HTR-8/SVneo (cell line): Measurements from ENCODE around the gene RMC1.
"Not testable (repeated sequence)": the region's sequence is repeated elsewhere in the genome, so short reads cannot be mapped to it uniquely, and the experiment has no call there.

Experiments used
- DNase-seq: peaks from one replicate; pipeline ENCODE4 v3.0.0; 2011; ENCODE audit warnings: low spot score, mixed read lengths; ENCODE audit not compliant: insufficient read length
- FAIRE-seq: peaks from 2 replicates; lab custom pipeline; 2011; peaks lifted over from hg19 to GRCh38; lab: Jason Lieb, UNC

The RMC1 gene

DNA sequence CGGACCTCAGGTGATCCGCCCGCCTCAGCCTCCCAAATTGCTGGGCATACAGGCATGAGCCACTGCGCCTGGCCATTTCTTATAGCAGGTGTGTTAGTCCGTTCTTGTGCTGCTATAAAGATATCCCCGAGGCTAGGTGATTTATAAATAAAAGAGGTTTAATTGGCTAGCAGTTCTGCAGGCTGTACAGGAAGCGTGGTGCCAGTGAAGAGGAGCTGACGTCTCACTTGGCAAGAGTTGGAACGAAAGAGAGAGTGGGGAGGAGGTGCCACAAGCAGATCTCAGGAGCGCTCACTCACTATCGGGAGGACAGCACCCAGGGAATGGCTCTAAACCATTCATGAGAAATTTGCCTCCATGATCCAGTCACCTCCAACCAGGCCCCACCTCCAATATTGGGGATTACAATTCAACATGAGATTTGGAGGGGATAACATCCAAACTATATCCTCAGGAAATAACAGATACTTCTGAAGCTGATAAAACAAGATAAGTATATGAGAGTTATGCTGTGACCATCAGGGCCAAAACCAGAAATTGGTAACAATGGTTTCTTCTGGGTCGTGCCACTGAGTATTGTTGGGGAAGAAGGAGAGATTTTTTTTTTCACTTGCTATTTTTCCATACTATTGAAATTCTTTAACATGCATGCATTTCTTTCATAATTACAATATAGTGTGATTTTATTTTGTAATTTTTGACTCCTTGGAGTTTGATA, 7.4 kb upstream of the RMC1 start:
- no peak for FAIRE-seq
- DNase-seq = no peak

DNA sequence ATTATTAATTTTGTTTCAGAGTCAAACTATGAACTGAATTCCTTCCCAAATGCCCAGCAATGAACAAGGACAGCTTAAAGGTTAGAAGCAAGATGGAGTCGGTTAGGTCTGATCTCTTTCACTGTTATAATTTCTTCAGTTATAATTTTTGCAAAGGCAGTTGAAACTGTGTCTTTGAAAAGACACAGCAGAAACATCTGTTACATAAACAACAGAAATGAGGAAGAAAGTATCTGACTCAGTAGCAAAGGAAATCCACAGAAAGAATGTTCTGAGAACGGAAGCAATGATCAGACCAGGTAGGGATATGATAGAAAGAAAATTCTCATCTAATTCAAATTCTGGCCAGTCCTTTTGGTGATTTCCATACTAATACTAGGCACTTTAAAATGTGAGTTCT, 5.2 kb upstream of the RMC1 start:
- DNase-seq (no peak), FAIRE-seq (no peak)

DNA sequence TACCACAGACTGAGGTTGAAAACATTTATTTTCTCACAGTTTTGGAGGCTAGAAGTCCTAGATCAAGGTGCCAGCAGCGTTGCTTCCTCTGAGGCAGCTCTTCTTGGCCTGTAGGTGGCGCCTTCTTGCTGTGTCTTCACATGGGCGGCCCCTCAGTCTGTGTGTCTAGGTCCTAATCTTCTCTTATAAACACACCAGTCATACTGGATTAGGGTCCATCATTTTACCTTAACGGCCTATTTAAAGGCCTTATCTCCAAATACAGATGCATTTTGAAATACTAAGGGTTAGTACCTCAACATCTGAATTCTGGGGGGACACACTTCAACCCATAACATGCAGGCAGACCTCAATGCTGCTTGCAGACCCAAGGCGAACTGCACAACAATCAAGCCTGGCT, 4.4 kb upstream of the RMC1 start:
- FAIRE-seq (no peak), DNase-seq (peak; percentile 37)

DNA sequence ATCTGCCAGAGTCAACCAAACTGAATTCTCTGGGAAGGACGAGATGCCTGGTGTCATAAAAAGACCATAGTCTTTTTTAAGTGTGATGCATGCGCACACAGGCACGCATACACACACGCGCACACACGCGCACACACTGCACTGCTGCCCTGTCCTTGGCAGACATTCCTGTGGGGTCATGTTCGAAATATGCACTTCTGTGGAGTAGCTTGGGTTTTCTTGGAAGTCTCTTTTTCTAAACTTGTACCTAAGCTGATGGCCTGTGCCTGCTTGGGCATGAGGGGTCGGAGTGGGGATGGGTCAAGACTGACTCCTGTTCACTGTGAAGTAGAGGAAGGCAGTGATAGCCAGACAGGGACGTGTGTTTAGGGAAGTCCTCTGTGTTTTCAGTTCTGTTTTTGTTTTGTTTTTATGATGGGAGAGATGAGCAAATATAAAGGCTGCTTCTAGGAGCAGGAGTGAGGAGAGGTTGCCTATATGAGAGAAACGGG, 4.0 kb upstream of the RMC1 start:
- FAIRE-seq (no peak), DNase-seq (no peak)

DNA sequence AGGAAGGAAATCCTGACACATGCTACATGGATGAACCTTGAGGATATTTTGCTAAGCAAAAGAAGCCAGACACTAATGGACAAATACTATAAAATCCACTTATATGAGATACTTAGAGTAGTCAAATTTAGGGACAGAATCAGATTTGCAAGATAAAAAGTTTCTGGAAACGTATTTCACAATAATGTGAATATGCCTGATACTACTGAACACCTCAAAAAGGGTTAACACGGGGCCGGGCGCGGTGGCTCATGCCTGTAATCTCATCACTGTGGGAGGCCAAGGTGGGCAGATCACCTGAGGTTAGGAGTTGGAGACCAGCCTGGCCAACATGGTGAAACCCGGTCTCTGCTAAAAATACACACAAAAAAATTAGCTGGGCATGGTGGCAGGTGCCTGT, 1.7 kb upstream of the RMC1 start:
- no peak for FAIRE-seq

DNA sequence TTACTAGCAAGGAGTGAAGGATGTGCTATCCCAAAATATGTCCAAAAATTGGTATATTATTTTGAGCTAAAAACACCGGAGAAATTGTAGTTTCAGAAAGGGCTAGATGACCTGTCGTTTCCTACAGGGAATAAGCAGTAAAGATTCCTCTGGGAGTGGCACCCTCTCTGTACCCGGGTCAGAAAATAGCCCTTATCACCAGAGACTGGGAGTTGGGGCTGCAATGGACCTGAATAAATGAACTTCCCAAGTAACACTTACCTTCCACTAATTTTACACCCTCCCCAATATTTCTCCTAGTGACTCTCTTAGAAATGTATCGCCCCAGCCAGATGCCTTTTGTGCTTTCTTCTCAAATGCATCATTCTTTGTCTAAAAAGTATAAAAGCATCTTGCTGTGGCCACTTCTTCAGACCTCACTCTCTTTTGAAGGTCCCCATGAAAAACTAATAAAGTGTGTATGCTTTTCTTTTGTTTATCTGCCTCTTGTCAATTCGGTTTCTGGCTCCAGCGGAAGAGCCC, 734 bp upstream of the RMC1 start:
- FAIRE-seq = no peak
- DNase-seq = no peak

More for the DNA sequence above, 1.7 kb upstream of the RMC1 start:
- no peak for DNase-seq

DNA sequence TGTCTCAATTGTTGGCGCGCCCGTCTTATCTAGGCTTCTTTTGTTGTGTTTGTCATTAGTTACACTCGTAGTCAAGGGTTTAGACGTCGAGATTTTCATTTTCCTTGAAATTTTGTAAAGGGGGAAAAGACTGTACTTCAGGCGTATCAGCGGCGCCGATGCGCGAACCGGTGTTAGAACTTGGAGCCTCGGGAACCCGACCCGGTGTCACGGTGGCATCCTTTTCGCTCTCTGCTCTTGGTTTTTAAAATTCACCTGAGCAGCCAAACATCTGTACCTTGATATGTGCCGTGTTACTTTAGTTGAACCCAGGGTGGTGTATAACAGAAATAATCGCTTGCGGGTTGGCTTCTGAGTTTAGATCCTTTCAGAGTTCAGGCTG, 643 bp downstream of the RMC1 start:
- DNase-seq (no peak), FAIRE-seq (no peak)

DNA sequence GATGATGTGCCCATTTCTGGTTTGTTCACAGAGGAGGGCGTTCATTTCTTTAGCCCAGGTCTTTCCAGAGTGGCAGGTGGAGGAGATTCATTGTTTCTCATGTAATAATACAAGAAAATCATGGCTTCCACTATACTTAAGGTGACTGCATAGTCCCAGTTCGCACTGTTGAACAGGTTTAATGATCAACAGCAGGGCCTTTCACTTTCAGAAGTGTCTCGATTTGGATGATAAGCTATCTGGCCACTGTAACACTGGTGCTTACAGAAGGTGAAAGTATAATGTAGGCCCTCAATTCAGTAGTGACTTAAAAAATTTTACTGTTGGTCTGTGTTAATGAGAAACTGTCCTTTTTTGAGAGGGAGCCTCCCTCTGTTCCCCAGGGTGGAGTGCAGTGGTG, 1.4 kb downstream of the RMC1 start:
- no peak for FAIRE-seq
- no peak for DNase-seq

DNA sequence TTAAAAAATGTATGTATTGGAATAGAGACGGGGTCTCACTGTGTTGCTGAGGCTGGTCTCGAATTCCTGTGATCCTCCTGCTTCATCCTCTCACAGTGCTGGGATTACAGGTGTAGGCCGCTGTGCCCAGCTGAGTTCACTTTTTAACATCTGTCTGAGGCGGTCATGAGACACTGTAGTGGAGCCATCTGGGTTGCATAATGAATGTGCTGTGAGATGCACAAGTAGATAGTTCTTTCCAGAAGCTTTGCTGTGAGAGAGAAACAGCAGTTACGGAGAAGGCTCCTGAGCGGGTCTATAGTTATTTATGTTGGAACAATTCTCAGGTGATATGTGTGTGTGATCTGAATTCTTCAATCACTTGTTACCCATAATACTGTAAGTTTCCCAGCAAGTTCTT, 3.1 kb downstream of the RMC1 start:
- no peak for FAIRE-seq
- DNase-seq = no peak

DNA sequence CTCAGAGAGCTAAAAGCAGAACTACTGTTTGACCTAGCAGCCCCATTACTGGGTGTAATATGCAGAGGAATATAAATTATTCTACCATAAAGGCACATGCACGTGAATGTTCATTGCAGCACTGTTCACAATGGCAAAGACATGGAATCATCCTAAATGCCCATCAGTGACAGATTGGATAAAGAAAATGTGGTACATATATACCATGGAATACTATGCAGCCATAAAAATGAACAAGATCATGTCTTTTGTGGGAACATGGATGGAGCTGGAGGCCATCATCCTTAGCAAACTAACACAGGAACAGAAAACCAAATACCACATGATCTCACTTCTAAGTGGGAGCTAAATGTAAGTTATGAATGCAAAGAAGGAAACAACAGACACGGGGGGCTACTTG, 7.6 kb downstream of the RMC1 start:
- FAIRE-seq, DNase-seq: not testable (repeated sequence)

DNA sequence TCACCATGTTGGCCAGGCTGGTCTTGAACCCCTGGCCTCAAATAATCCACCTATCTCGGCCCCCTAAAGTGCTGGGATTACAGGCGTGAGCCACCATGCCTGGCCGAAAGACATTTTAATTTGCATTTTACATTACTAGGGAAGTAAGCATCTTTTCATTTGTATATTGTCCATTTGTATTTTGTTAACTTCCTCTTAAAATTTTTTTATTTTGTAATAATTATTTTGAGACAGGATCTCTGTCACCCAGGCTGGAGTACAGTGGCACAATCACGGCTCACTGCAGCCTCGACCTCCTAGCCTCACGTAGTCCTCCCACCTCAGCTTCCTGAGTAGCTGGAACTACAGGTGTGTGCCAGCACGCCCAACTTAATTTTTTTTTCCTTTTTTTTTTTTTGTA, 8.9 kb downstream of the RMC1 start:
- not testable (repeated sequence) for FAIRE-seq, DNase-seq

DNA sequence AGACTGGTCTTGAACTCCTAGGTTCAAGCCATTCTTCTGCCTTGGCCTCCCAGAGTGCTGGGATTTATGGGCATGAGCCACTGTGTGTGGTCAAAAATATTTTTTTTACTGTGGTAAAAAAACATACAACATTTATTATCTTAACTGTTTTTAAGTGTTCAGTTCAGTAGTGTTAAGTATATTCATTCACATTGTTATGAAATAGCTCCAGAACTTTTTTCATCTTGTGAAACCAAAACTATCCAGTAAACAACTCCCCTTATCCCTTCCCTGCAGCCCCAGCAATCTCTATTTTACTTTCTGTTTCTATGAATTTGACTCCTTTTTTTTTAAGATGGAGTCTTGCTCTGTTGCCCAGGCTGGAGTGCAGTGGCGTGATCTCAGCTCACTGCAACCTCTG, 9.3 kb downstream of the RMC1 start:
- FAIRE-seq (no peak), DNase-seq (no peak)

DNA sequence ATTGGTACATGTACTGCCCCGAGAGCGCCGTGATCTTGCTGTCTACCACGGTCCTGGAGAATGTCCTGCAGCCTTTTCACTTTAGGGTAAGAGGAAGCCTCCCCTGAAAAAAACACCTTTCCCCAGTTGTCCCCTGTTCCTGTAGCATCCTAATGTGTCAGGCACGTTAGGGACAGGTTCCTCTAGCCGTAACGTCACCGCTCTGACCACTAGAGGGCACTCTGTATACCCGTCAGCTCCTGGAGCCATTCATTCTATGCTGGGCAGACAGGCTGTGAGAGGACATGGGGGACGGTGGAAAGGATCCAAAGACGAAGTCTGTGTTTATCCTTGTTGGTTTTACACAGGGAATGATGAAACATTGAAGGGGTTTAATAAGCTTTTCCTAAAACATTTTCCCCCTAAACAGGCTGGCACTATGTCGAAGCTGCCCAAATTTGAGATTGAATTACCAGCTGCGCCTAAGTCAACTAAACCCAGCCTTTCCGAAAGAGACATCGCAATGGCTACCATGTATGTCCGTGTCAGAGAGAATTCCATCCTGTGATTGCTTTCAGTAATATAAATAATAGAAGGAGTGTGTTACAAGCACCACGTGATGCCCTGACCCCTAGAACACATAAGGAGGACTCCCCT, 12.7 kb downstream of the RMC1 start:
- DNase-seq (peak; percentile 63), FAIRE-seq (no peak)

DNA sequence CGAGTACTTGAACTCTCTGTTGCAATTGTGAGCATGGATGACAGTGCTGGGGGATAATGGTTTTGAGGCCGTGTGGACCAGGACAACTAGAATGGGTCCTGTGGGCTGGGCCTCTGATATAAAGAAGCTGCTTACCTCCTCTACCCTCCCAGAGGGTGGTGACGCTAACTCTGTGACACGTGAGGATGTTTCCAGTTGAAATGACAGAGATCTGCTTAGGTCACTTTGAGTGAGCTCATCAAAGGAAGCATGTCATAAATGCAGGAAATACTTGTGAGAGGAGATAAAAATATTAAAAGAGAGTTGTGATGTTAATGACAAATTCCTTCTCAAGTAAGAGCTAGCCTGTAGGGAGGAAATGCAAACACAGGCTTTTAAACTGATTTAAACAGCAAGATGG, 16.4 kb downstream of the RMC1 start:
- no peak for DNase-seq
- no peak for FAIRE-seq

DNA sequence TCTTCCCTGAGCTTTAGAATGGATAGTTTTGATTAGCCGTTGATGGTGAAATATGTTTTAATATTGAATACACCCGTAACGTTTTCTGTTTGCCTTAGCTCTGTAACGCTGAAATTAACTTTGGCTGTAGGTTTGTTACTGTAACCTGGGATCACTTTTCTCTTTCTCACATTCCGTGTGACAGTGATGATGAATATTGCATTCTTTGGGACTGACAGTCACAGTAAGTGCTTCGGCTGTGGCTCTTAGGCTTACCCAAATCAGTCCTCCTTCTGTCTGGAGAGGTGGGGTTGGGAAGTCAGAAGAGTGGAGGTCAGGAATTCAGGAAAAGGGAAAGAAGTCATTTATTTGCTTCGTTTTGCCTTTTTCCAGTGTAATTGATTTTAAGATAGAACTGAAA, 18.0 kb downstream of the RMC1 start:
- no peak for DNase-seq
- FAIRE-seq = no peak

DNA sequence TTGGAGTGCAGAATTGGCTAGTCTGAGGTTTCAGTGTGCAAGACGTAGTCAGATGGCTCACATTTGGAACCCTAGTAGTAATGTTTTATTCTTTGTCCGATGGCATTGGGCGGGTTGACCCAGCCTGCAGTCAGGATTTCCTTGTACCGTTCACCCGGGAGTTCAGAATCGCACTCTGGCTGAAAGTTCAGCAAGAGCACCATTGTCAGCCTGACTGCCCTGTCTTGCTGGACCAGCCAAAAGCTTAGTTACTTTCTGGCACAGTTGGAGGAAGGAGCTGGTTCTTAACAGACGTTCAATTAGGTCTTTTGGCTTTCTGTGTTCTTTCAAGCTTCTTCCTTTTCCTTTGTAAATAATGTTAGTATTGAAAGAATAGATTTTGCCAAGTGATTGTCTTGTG, 18.6 kb downstream of the RMC1 start:
- FAIRE-seq (no peak), DNase-seq (no peak)

DNA sequence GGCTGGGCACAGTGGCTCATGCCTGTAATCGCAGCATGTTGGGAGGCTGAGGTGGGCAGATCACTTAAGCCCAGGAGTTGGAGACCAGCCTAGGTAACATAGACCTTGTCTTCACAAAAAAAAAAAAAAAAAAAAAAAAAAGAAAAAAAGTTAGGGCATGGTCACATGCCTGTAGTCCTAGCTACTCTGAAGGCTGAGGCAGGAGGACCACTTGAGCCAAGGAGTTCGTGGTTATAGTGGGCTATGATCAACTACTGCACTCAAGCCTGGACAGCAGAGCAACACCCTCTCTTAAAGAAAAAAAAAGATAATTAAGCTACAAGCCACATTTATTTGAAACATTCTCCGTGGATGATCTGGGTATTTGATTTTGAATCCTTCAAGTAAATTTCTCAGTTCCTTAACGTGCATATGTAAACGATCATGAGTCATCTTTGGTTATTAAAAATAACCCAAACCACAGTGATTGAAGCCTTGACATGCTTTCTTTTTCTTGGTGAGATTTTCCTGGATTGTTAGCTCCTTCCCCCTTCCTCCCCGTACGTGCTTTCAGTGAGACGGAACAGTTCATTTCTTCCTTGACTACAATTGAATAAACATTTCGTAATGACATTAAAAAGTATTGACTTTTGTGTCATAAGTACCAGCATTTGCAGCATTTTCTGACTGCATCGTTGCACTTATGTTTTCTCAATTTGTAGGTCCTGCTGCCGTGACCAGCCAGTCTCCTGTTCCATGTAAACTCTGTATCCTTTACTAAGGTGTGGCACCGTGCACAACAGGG, 20.3 kb downstream of the RMC1 start:
- FAIRE-seq = no peak

DNA sequence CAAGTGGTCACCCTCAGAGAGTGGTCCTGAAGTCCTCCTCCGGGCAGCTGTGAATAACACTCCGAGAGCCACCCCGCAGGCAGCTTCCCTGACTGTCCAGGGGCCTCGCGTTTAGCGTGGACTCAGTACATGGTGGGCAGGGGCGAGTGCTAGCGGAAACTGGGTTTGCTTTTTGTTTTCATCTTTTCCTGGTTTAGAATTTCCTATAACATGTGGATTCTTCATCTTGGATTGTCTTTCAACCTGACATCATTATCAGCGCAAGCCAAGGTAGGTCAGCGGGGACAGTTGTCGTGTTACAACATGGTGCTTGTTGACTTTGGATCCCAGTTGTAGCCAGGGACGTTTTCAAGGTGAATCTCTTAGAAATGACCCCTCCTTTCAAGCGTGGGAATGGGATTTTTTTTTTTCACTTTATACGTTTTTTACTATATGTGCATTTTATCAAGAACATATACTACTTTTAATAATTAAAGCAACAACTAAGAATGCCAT, 20.9 kb downstream of the RMC1 start:
- DNase-seq (no peak), FAIRE-seq (no peak)

More for the DNA sequence above, 20.3 kb downstream of the RMC1 start:
- no peak for DNase-seq

DNA sequence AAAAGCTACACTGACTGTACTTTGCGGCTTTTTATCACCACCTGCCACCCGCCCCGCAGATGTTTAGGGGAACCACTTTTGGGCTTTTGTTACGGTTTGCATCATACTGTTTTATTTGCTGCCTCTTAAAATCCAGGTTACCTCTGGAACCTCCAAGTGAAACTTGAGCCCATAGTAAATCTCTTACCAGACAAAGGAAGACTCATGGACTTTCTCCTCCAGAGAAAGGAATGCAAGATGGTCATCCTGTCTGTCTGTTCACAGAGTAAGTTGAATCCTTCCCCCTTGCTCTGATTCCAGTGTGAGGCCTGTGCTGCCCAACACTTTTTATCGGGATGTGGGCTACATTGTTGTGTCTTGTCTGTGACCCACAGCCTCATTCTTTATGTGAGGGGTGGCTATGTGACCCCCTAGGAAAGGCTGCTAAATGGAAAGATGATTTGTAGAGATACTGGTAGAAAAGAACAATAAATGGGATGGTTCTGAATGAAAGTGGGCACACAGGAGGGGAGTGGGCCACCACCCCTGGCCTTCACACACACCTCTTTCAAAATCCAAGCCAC, 23.3 kb downstream of the RMC1 start:
- FAIRE-seq = no peak

More for the DNA sequence above, 23.3 kb downstream of the RMC1 start:
- DNase-seq = no peak
